Fibroblast of mammary gland (primary cell): ENCODE data around the gene B3GNT4.

Experiments used
- DNase-seq: peaks from one replicate; pipeline ENCODE4 v3.0.0-alpha.2; 2010; ENCODE audit warnings: low read depth
- H3K4me3 ChIP-seq: 2 replicates; pipeline ENCODE4 v1.5.1; 2011; ENCODE audit warnings: low read depth, mild to moderate bottlenecking, low read length, moderate library complexity; ENCODE audit not compliant: control insufficient read depth
- CTCF ChIP-seq: conservative IDR thresholded peaks from 2 replicates; pipeline ENCODE4 v1.5.1; 2011; ENCODE audit warnings: low read depth, low read length, inconsistent platforms; ENCODE audit not compliant: control insufficient read depth, insufficient read depth

Gene B3GNT4

GRCh38 chr12:122182887-122183587, 20.5 kb upstream of the B3GNT4 start, which contains the start of gene LRRC43:
TSS of gene LRRC43 (plus strand) at chr12:122183123. CDS start at chr12:122183145, 22 bp downstream.
- no peak for DNase-seq
- no peak for TF ChIP-seq CTCF
- H3K4me3 ChIP-seq: peak within 1 kb of the TSS; percentile 37

DNA sequence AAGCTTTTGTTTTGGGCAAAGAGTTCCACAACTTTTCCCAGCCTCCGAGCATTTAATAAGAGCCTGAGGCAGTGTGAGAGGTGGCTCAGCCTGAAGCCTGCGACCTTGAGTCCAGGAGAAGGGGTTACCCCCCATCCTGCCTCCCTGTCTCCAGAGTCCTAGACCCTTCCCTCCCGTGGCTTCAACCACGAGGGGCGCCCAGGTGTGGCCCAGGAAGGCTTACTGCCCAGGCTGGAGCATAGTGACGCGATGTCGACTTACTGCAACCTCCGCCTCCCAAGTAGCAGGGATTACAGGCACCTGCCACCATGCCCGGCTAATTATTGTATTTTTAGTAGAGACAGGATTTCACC, 19.9 kb upstream of the B3GNT4 start:
- peak overlapping the region; percentile 37 for H3K4me3 ChIP-seq

DNA sequence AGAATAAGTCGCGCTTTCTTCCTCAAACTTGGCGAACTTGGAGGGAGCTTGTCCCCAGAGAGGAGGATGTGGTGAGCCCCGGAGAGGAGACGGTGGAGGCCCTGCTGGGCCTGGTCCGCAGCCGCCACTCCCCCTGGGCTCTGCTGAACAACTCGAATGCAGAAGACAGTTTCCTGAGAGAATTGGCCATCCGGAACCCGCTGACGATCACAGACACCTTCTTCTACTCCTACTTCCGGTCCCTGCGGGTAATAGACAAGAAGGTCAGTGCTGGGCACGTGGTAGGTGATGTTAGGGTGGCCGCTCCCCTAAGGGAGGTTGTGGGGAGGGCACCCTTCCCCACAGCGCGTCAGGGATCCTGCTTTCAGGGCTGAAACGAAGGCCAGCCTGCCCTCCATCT, 19.0 kb upstream of the B3GNT4 start:
- no peak for DNase-seq
- TF ChIP-seq CTCF: no peak
- no peak overlapping the region for H3K4me3 ChIP-seq

More for the DNA sequence above, 19.9 kb upstream of the B3GNT4 start:
- TF ChIP-seq CTCF: no peak
- DNase-seq: no peak

DNA sequence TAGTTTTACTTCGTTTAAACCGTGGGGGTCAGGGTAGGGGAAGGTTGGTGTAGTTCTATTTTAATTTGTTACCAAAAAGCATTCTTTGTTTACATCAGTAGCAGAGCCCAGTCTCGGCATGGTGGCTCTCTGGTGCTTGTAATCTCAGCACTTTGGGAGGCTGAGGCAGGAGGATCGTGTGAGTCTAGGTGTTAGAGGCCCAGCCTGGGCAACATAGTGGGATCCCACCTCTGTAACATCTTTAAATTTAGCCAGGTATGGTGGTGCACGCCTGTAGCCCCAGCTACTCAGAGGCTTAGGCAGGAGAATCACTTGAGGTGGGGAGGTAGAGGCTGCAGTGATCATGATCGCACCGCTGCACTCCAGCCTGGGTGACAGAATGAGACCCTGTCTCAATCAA, 18.4 kb upstream of the B3GNT4 start:
- TF ChIP-seq CTCF: no peak
- no peak for DNase-seq
- H3K4me3 ChIP-seq: no peak overlapping the region

DNA sequence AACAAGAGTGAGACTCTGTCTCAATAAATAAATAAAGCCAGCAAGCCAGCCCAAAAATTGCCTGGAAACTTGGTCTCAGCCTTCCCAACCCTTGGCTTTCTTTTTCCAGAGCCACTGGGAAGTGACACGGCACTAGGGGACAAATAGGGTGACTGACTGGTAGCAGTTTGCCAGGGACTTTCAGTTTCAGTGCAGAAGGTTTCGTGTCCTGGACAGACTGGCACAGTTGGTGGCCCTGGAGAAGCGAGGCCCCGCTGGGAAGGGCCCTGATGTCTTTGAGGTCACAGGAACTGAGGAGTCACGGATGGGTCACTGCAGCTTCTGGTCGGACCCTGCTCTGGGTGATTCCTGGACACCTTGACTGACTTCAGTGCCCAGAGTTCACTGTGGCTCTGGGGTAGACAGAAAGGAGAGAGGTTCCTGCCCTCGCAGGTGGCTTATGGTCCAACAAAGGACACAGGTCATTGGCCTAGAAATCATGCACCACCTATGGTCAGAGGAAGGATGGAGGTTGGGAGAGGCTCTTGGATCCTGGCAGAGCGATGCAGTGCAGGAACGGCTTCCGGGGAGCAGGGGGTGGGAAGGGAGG, 17.9 kb upstream of the B3GNT4 start:
- H3K4me3 ChIP-seq: no peak overlapping the region
- TF ChIP-seq CTCF: no peak
- DNase-seq: no peak

DNA sequence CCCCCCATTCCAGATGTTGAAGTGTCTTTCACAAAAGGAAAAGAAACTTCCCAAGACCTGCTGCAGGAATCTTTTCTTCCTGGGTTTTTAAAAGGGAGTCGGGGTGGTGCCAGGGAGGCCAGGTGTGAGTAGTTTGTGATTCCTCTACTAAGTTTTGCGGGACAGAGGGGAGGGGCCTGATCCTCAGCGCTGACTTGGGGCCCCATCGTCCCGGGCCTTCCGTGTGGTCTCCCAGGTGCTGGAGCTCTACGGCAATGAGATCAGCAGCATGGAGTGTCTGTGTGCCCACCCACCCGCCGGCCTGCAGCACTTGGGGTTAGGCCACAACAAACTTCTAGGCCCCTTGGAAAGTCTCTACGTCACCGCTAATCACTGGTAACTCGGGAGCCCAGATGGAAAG, 16.0 kb upstream of the B3GNT4 start:
- TF ChIP-seq CTCF: no peak
- no peak for DNase-seq
- H3K4me3 ChIP-seq: no peak overlapping the region
